Measurements from ENCODE around the gene OFD1.

OFD1 gene

GRCh38 chrX:13755254-13755653 lies 20.7 kb downstream of the OFD1 start:
- no peak for DNase-seq

GRCh38 chrX:13756381-13756780 lies 21.8 kb downstream of the OFD1 start:
- no peak for DNase-seq

- DNase-seq, result peak; percentile 33 to 47 (median 33)
Observed at GRCh38 chrX:13759152-13759718, 24.7 kb downstream of the OFD1 start.

- DNase-seq, result peak in 2 of 3 donors; percentile 32 to 37
Observed at GRCh38 chrX:13760426-13760825, 25.9 kb downstream of the OFD1 start.

GRCh38 chrX:13761606-13762414 lies 27.3 kb downstream of the OFD1 start:
- DNase-seq, result peak in 1 of 3 donors; percentile 20

GRCh38 chrX:13763489-13763888 lies 28.9 kb downstream of the OFD1 start:
- DNase-seq, result no peak

- DNase-seq, result peak; percentile 44 to 56 (median 54)
Observed at GRCh38 chrX:13764281-13764680, 29.7 kb downstream of the OFD1 start.

- no peak for DNase-seq
Observed at GRCh38 chrX:13764765-13765164, 30.2 kb downstream of the OFD1 start.

GRCh38 chrX:13768939-13769338 lies 34.4 kb downstream of the OFD1 start:
- no peak for DNase-seq

- DNase-seq, result no peak
Observed at GRCh38 chrX:13770013-13770535, 35.5 kb downstream of the OFD1 start.

GRCh38 chrX:13774696-13775095 lies 40.1 kb downstream of the OFD1 start:
- DNase-seq, result no peak

GRCh38 chrX:13775837-13776236 lies 41.3 kb downstream of the OFD1 start:
- no peak for DNase-seq

GRCh38 chrX:13776387-13776786 lies 41.8 kb downstream of the OFD1 start:
- no peak for DNase-seq

GRCh38 chrX:13778916-13779315 lies 44.4 kb downstream of the OFD1 start:
- peak; percentile 55 to 65 (median 58) for DNase-seq

GRCh38 chrX:13780868-13781427 lies 46.4 kb downstream of the OFD1 start:
- DNase-seq, result no peak

GRCh38 chrX:13786048-13786447 lies 51.5 kb downstream of the OFD1 start:
- no peak for DNase-seq

GRCh38 chrX:13790206-13791131 lies 55.9 kb downstream of the OFD1 start:
- DNase-seq, result no peak

GRCh38 chrX:13791145-13791544 lies 56.6 kb downstream of the OFD1 start:
- DNase-seq, result no peak

- DNase-seq, result no peak
Observed at GRCh38 chrX:13791559-13791958, 57.0 kb downstream of the OFD1 start.

- no peak for DNase-seq
Observed at GRCh38 chrX:13793897-13794296, 59.3 kb downstream of the OFD1 start.

GRCh38 chrX:13794417-13794816 lies 59.9 kb downstream of the OFD1 start:
- DNase-seq, result no peak

- peak; percentile 22 to 30 (median 25) for DNase-seq
Observed at GRCh38 chrX:13797512-13797911, 63.0 kb downstream of the OFD1 start.

GRCh38 chrX:13798184-13798583 lies 63.6 kb downstream of the OFD1 start:
- DNase-seq, result no peak

Data from suppressor macrophage treated with lipopolysaccharide for 1 hour (primary cell).